Sigmoid colon (tissue), 7 donors: ENCODE measurements around the gene POGK. TPM values are rescaled to one million over a fixed set of nuclear protein-coding genes. Genes with fewer than 3 reads are reported as not detected.

Experiments used
- DNase-seq: peaks from one replicate; pipeline ENCODE4 v3.0.0-alpha.2; 2019
- H3K27ac ChIP-seq, 4 donors: fragments of 200-600 bp; sonication (generic); one replicate each; pipeline ENCODE4 v1.5.1; 2016 to 2019; ENCODE audit warnings: mild to moderate bottlenecking in 1 of 4
- H3K27me3 ChIP-seq, 3 donors: fragments of 200-600 bp; sonication (generic); one replicate each; pipeline ENCODE4 v1.5.1; 2019; ENCODE audit warnings: mild to moderate bottlenecking in 1 of 3
- H3K36me3 ChIP-seq, 4 donors: fragments of 200-600 bp; sonication (generic); one replicate each; pipeline ENCODE4 v1.5.1; 2016 to 2019
- H3K4me1 ChIP-seq, 4 donors: fragments of 200-600 bp; sonication (generic); one replicate each; pipeline ENCODE4 v1.5.1; 2017 to 2019
- H3K4me3 ChIP-seq, 4 donors: fragments of 200-600 bp; sonication (generic); one replicate each; pipeline ENCODE4 v1.5.1; 2017 to 2019; ENCODE audit warnings: mild to moderate bottlenecking in 2 of 4, moderate library complexity in 1 of 4
- H3K9me3 ChIP-seq, 4 donors: fragments of 200-600 bp in 3 of 4; sonication (generic) in 3 of 4; one replicate each; pipeline versions ENCODE4 v1.5.1 to v1.6.1; 2013 to 2019
- CTCF ChIP-seq, 4 experiments: fragments of 450-650 bp in 3 of 4; fragments of 200-600 bp in 1 of 4; IDR thresholded peaks; one replicate each; pipeline ENCODE4 v1.5.1; 2016 to 2019; ENCODE audit warnings: antibody characterized with exemption in 4 of 4, mild to moderate bottlenecking in 3 of 4, moderate library complexity in 2 of 4
- EP300 ChIP-seq, 4 donors: sonication (generic); formaldehyde crosslinking; IDR thresholded peaks; one replicate each; pipeline ENCODE4 v1.6.1; 2017; ENCODE audit warnings: antibody characterized with exemption in 4 of 4
- POLR2A ChIP-seq, 2 donors: fragments of 450-650 bp; IDR thresholded peaks; one replicate each; pipeline ENCODE4 v1.6.1; 2016; ENCODE audit warnings: antibody characterized with exemption in 2 of 2, mild to moderate bottlenecking in 2 of 2, moderate library complexity in 2 of 2
- POLR2AphosphoS5 ChIP-seq, 4 donors: sonication (generic); formaldehyde crosslinking; IDR thresholded peaks; one replicate each; pipeline ENCODE4 v1.6.1; 2017; ENCODE audit warnings: antibody characterized with exemption in 4 of 4
- WGBS, 2 donors: extraction: QIAGEN DNeasy Blood & Tissue Kit; methylation state at CpG; one replicate each; pipeline ENCODE4 v1.1.7; 2013; 5-methylcytosine and 5-hydroxymethylcytosine counted together
- intact Hi-C: fragments of 100-400 bp; cut with DNase I; formaldehyde crosslinking; loops from one replicate; pipeline ENCODE4 v1.15.1; 2023
- polyA plus RNA-seq, 3 donors: library from polyadenylated mRNA; stranded (reverse); fragments of 200-250 nt; gene quantifications; one replicate each; pipeline ENCODE4 v1.2.3, GENCODE V29; 2013
- total RNA-seq, 4 donors: library from RNA; depleted of rRNA; stranded (reverse); fragments of >200 nt; gene quantifications; one replicate each; pipeline ENCODE4 v1.1.0, GENCODE V29; 2016
- donor health status: healthy with polysubstance abuse.
- donor health status: Bipolar disorder and iron deficiency.
- donor health status: healthy.

Gene POGK
- total and polyA plus RNA-seq, 7 donors = 6.6 to 23.5 (median 22.2) TPM

- TF ChIP-seq EP300 (IDR thresholded peaks at IDR 0.05) = no peak
- TF ChIP-seq POLR2A (IDR thresholded peaks at IDR 0.05) = no peak
- TF ChIP-seq POLR2AphosphoS5 (IDR thresholded peaks at IDR 0.05) = no peak
- Histone ChIP-seq H3K4me1 (no peaks in the 10 kb centered on the region), H3K27ac (no peak overlapping the region), H3K27me3 (no peaks in the 10 kb centered on the region), H3K9me3 (no peaks in the 10 kb centered on the region), H3K4me3 (no peak overlapping the region), H3K36me3 (peaks cover 32 to 97% (median 45%) of the 10 kb centered on the region in 4 donors)
- WGBS, 2 donors = 5 to 25% methylated on average over 1 of the region's 1 CpG
- no peak for DNase-seq
- intact Hi-C loops = no loop called here
Observed at GRCh38 chr1:166852918-166853317, 13.6 kb downstream of the POGK start.

GRCh38 chr1:166855558-166855957 lies 16.3 kb downstream of the POGK start:
- Histone ChIP-seq H3K36me3 (peaks cover 24 to 94% (median 27%) of the 10 kb centered on the region in 4 donors), H3K27ac (no peak overlapping the region)
- no peak for TF ChIP-seq POLR2A (IDR thresholded peaks at IDR 0.05)
- TF ChIP-seq POLR2AphosphoS5 (IDR thresholded peaks at IDR 0.05) = no peak
- no peak for TF ChIP-seq CTCF (IDR thresholded peaks at IDR 0.05)
- no peak for TF ChIP-seq EP300 (IDR thresholded peaks at IDR 0.05)

DNA sequence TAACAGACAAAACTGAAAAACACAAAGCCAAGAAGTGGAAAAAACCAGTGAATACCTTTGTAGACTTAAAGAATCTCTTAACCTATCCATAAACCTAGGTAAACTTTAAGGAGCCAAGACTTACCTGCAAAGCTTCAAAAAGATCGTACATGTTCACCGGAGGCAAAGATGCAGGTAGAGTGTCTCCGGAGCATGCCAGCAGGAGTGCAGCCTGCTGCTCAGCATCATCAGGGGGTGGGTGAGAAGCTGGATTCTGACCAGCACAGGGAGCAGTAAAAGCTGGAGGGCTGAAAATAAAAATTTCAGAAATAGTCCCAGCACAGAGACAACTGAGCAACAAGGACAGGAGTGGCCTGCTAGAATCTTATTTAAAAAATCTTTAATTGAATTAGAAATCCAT lies 18.7 kb downstream of the POGK start:
- 92 to 93% methylated on average over 3 of the region's 3 CpGs for WGBS, 2 donors

More at GRCh38 chr1:166855558-166855957, 16.3 kb downstream of the POGK start:
- Histone ChIP-seq H3K9me3 (no peaks in the 10 kb centered on the region), H3K4me3 (no peak overlapping the region), H3K4me1 (no peaks in the 10 kb centered on the region), H3K27me3 (no peaks in the 10 kb centered on the region)
- WGBS, 2 donors = 91 to 92% methylated on average over 3 of the region's 3 CpGs
- intact Hi-C loops = no loop called here
- DNase-seq = no peak

DNA sequence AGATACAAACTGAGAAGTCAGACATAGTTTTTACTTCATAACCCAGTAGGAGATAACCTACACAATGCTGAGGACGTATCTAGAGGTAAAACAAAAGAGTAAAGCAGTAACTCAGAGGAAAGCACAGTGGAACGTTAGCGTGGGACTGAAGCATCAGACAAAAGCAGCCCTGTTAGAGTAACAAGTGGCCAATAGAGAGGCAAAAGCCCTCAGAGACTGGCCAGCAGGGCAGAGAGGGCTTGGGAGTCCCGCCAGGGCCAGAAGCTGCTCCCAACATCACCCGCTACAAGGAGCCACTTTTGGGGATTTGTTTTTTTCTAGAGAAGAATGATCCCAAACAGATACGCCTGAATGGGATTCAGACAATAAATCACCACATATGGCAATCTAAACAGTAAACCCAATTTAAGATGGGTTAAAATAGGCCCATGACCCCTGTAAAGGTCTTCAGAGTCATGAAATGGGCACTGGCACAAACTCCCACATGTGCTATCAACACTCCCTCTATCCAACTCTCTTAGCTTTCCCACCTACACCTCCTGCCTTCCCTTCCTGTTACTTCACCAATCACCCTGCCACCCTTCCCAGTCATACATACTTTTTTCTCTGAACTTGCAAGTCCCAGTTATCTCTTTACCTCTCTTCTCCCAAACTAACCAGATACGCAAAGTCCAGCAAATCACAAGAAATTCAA lies 19.6 kb downstream of the POGK start:
- intact Hi-C loops = no loop called here
- no peaks in the 10 kb centered on the region for H3K27me3 ChIP-seq
- no peak for DNase-seq
- H3K36me3 ChIP-seq = peaks cover 0 to 94% (median 15%) of the 10 kb centered on the region in 4 donors
- no peaks in the 10 kb centered on the region for H3K9me3 ChIP-seq
- no peak overlapping the region for H3K4me3 ChIP-seq
- H3K4me1 ChIP-seq = no peaks in the 10 kb centered on the region
- H3K27ac ChIP-seq = no peak overlapping the region
- WGBS, 2 donors = 91 to 95% methylated on average over 7 of the region's 7 CpGs
- TF ChIP-seq CTCF (IDR thresholded peaks at IDR 0.05) = no peak
- TF ChIP-seq POLR2A (IDR thresholded peaks at IDR 0.05) = no peak
- no peak for TF ChIP-seq EP300 (IDR thresholded peaks at IDR 0.05)
- TF ChIP-seq POLR2AphosphoS5 (IDR thresholded peaks at IDR 0.05) = no peak

More for the DNA sequence above, 18.7 kb downstream of the POGK start:
- Histone ChIP-seq H3K27ac (no peak overlapping the region), H3K4me1 (no peaks in the 10 kb centered on the region), H3K27me3 (no peaks in the 10 kb centered on the region), H3K36me3 (peaks cover 3 to 94% (median 17%) of the 10 kb centered on the region in 4 donors), H3K9me3 (no peaks in the 10 kb centered on the region), H3K4me3 (no peak overlapping the region)
- TF ChIP-seq POLR2A (IDR thresholded peaks at IDR 0.05) (no peak), CTCF (IDR thresholded peaks at IDR 0.05) (no peak), POLR2AphosphoS5 (IDR thresholded peaks at IDR 0.05) (no peak), EP300 (IDR thresholded peaks at IDR 0.05) (no peak)
- DNase-seq = no peak
- intact Hi-C loops = no loop called here

DNA sequence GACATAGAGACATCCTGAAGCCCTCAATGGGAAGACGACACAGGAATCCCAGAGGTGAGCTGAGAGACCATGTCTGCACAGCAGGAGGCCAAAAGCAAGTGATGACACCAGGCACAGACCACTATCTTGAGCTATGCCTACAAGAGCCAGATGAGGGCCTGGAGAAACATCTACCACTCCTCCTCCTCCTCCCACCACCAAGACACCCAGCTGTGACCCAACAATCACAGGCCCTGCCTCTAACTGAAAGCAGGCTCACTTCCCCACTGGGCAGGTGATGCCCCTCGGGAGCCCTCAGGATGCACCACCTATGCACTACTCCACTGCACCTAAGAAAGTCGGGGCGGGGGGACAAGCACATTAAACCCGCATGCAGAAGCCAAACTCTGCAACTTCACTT lies 20.3 kb downstream of the POGK start:
- no peaks in the 10 kb centered on the region for H3K9me3 ChIP-seq
- WGBS, 2 donors = 83 to 94% methylated on average over 5 of the region's 5 CpGs
- no peak overlapping the region for H3K4me3 ChIP-seq
- H3K36me3 ChIP-seq = peaks cover 0 to 95% (median 15%) of the 10 kb centered on the region in 4 donors
- H3K27me3 ChIP-seq = no peaks in the 10 kb centered on the region
- H3K4me1 ChIP-seq = no peaks in the 10 kb centered on the region
- DNase-seq = no peak
- intact Hi-C loops = no loop called here
- TF ChIP-seq POLR2A (IDR thresholded peaks at IDR 0.05) = no peak
- no peak for TF ChIP-seq POLR2AphosphoS5 (IDR thresholded peaks at IDR 0.05)
- no peak for TF ChIP-seq EP300 (IDR thresholded peaks at IDR 0.05)
- no peak for TF ChIP-seq CTCF (IDR thresholded peaks at IDR 0.05)
- H3K27ac ChIP-seq = no peak overlapping the region
